ENCODE measurements around the gene MTARC1.

The MTARC1 gene

GRCh38 chr1:220811695-220812094, 25.0 kb downstream of the MTARC1 start:
- H3K9me2 ChIP-seq (replicated peaks; ENCODE audit: insufficient read depth, low read length) = no peaks in the 10 kb centered on the region
- no peak for DNase-seq
- H4K20me1 ChIP-seq (ENCODE audit: insufficient read depth, low read length) = no peaks in the 10 kb centered on the region
- no peak overlapping the region for H3K9ac ChIP-seq (ENCODE audit: low read length)
- no peak for TF ChIP-seq EZH2phosphoT487 (IDR thresholded peaks at IDR 0.05; ENCODE audit: low read length)
- TF ChIP-seq EZH2 (optimal IDR thresholded peaks at IDR 0.05; ENCODE audit: low read depth, low read length) = no peak
- TF ChIP-seq, protein P1, sequence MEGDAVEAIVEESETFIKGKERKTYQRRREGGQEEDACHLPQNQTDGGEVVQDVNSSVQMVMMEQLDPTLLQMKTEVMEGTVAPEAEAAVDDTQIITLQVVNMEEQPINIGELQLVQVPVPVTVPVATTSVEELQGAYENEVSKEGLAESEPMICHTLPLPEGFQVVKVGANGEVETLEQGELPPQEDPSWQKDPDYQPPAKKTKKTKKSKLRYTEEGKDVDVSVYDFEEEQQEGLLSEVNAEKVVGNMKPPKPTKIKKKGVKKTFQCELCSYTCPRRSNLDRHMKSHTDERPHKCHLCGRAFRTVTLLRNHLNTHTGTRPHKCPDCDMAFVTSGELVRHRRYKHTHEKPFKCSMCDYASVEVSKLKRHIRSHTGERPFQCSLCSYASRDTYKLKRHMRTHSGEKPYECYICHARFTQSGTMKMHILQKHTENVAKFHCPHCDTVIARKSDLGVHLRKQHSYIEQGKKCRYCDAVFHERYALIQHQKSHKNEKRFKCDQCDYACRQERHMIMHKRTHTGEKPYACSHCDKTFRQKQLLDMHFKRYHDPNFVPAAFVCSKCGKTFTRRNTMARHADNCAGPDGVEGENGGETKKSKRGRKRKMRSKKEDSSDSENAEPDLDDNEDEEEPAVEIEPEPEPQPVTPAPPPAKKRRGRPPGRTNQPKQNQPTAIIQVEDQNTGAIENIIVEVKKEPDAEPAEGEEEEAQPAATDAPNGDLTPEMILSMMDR (IDR thresholded peaks at IDR 0.05; ENCODE audit: low read length) = no peak
- no peak overlapping the region for H3K4me3 ChIP-seq (ENCODE audit: low read length)
- no peaks in the 10 kb centered on the region for H3K27me3 ChIP-seq (replicated peaks; ENCODE audit: insufficient read depth, low read length)
- no peaks in the 10 kb centered on the region for H3F3A ChIP-seq (ENCODE audit: insufficient read depth, low read length)
- no peaks in the 10 kb centered on the region for H3K79me2 ChIP-seq (ENCODE audit: low read length)
- no peaks in the 10 kb centered on the region for H3K36me3 ChIP-seq (replicated peaks; ENCODE audit: insufficient read depth, low read length)
- no peak overlapping the region for H3K27ac ChIP-seq (ENCODE audit: low read length)
- H2AFZ ChIP-seq (ENCODE audit: low read length) = no peak overlapping the region
- H3K4me1 ChIP-seq (ENCODE audit: low read length) = no peaks in the 10 kb centered on the region
- H3K9me3 ChIP-seq (replicated peaks; ENCODE audit: insufficient read depth, low read length) = no peaks in the 10 kb centered on the region
- H3K4me2 ChIP-seq (ENCODE audit: low read depth, low read length) = no peak overlapping the region

DNA sequence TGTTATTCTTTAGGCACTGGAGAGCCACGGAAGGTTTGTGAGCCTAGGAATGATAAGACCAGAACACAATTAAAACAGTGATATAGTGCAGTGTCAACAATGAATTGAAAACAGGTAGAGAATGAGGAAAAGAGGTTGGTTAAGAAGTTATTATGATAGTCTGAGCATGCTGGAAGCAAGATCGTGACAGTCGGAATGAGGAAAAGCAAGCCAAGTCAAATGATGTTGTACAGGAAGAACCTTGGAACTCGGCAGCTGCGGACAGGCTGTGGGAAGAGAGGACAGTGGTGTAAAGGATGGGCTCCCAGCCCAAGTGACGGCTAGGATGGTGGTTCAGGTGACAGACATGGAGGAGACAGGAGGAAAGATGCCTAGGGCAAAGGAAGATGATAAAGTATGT, 25.6 kb downstream of the MTARC1 start:
- Histone ChIP-seq H3K27me3 (replicated peaks; ENCODE audit: insufficient read depth, low read length) (no peaks in the 10 kb centered on the region), H3K4me1 (ENCODE audit: low read length) (no peaks in the 10 kb centered on the region), H3K9me3 (replicated peaks; ENCODE audit: insufficient read depth, low read length) (no peaks in the 10 kb centered on the region), H3K4me3 (ENCODE audit: low read length) (no peak overlapping the region), H3F3A (ENCODE audit: insufficient read depth, low read length) (no peaks in the 10 kb centered on the region), H3K9ac (ENCODE audit: low read length) (no peak overlapping the region), H2AFZ (ENCODE audit: low read length) (no peak overlapping the region), H3K36me3 (replicated peaks; ENCODE audit: insufficient read depth, low read length) (no peaks in the 10 kb centered on the region), H4K20me1 (ENCODE audit: insufficient read depth, low read length) (no peaks in the 10 kb centered on the region), H3K79me2 (ENCODE audit: low read length) (no peaks in the 10 kb centered on the region), H3K4me2 (ENCODE audit: low read depth, low read length) (no peak overlapping the region), H3K9me2 (replicated peaks; ENCODE audit: insufficient read depth, low read length) (no peaks in the 10 kb centered on the region), H3K27ac (ENCODE audit: low read length) (no peak overlapping the region)
- DNase-seq = no peak
- TF ChIP-seq EZH2 (optimal IDR thresholded peaks at IDR 0.05; ENCODE audit: low read depth, low read length) = no peak

- H3K4me1 ChIP-seq (ENCODE audit: low read length) = no peaks in the 10 kb centered on the region
- H3K9ac ChIP-seq (ENCODE audit: low read length) = no peak overlapping the region
- TF ChIP-seq, protein P1 (IDR thresholded peaks at IDR 0.05; ENCODE audit: low read length) = no peak
- TF ChIP-seq EZH2 (optimal IDR thresholded peaks at IDR 0.05; ENCODE audit: low read depth, low read length) (no peak), EZH2phosphoT487 (IDR thresholded peaks at IDR 0.05; ENCODE audit: low read length) (no peak)
- H3K9me2 ChIP-seq (replicated peaks; ENCODE audit: insufficient read depth, low read length) = no peaks in the 10 kb centered on the region
- no peaks in the 10 kb centered on the region for H3K27me3 ChIP-seq (replicated peaks; ENCODE audit: insufficient read depth, low read length)
- H3K9me3 ChIP-seq (replicated peaks; ENCODE audit: insufficient read depth, low read length) = no peaks in the 10 kb centered on the region
- no peak overlapping the region for H3K4me2 ChIP-seq (ENCODE audit: low read depth, low read length)
- H3F3A ChIP-seq (ENCODE audit: insufficient read depth, low read length) = no peaks in the 10 kb centered on the region
- no peak overlapping the region for H3K27ac ChIP-seq (ENCODE audit: low read length)
- no peak overlapping the region for H2AFZ ChIP-seq (ENCODE audit: low read length)
- H3K79me2 ChIP-seq (ENCODE audit: low read length) = no peaks in the 10 kb centered on the region
- H3K4me3 ChIP-seq (ENCODE audit: low read length) = no peak overlapping the region
- no peaks in the 10 kb centered on the region for H4K20me1 ChIP-seq (ENCODE audit: insufficient read depth, low read length)
- no peaks in the 10 kb centered on the region for H3K36me3 ChIP-seq (replicated peaks; ENCODE audit: insufficient read depth, low read length)
- DNase-seq = no peak
These were observed 26.3 kb downstream of the MTARC1 start for GRCh38 chr1:220813013-220813412.

DNA sequence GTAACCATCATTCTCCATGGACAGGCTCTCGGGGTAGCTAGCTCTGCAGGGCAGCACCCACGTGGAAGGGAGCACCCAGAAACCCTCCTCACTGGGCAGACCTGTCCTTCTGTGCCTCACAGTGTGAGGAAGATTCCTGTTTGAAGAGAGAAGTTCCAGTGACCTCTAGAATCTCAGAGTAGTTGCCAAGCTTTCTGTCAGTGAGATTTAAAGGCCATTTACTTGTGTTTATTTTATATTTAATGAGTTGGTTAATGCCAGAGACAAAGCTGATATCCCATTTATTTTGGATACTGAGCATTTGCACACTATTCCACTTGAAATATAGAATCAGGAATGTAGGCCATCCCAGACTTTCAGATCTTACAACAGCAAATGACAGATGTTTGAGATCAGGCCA, 28.7 kb downstream of the MTARC1 start:
- Histone ChIP-seq H3K27ac (ENCODE audit: low read length) (no peak overlapping the region), H3K9me3 (replicated peaks; ENCODE audit: insufficient read depth, low read length) (no peaks in the 10 kb centered on the region), H3K4me3 (ENCODE audit: low read length) (no peak overlapping the region), H3K9ac (ENCODE audit: low read length) (no peak overlapping the region), H3K79me2 (ENCODE audit: low read length) (no peaks in the 10 kb centered on the region), H3K4me1 (ENCODE audit: low read length) (no peaks in the 10 kb centered on the region), H3K36me3 (replicated peaks; ENCODE audit: insufficient read depth, low read length) (no peaks in the 10 kb centered on the region), H2AFZ (ENCODE audit: low read length) (no peak overlapping the region), H4K20me1 (ENCODE audit: insufficient read depth, low read length) (no peaks in the 10 kb centered on the region), H3K4me2 (ENCODE audit: low read depth, low read length) (no peak overlapping the region), H3F3A (ENCODE audit: insufficient read depth, low read length) (no peaks in the 10 kb centered on the region), H3K27me3 (replicated peaks; ENCODE audit: insufficient read depth, low read length) (no peaks in the 10 kb centered on the region), H3K9me2 (replicated peaks; ENCODE audit: insufficient read depth, low read length) (no peaks in the 10 kb centered on the region)
- no peak for DNase-seq
- TF ChIP-seq EZH2 (optimal IDR thresholded peaks at IDR 0.05; ENCODE audit: low read depth, low read length) = no peak
- TF ChIP-seq, protein P1 (IDR thresholded peaks at IDR 0.05; ENCODE audit: low read length) = no peak
- no peak for TF ChIP-seq EZH2phosphoT487 (IDR thresholded peaks at IDR 0.05; ENCODE audit: low read length)

Data from MM.1S (cell line).